Measurements from ENCODE around the gene SYVN1. TPM values are rescaled to one million over a fixed set of nuclear protein-coding genes. Genes with fewer than 3 reads are reported as not detected.
A peak's percentile ranks its signal among the peaks of the same experiment; 100 is the strongest.

The SYVN1 gene
- total and polyA plus RNA-seq, 10 of the 15 experiments (the other 5 are each of a cell fraction or from before 2014, with no cell fraction given) = 0.79 to 63.6 (median 20.1) TPM

DNA sequence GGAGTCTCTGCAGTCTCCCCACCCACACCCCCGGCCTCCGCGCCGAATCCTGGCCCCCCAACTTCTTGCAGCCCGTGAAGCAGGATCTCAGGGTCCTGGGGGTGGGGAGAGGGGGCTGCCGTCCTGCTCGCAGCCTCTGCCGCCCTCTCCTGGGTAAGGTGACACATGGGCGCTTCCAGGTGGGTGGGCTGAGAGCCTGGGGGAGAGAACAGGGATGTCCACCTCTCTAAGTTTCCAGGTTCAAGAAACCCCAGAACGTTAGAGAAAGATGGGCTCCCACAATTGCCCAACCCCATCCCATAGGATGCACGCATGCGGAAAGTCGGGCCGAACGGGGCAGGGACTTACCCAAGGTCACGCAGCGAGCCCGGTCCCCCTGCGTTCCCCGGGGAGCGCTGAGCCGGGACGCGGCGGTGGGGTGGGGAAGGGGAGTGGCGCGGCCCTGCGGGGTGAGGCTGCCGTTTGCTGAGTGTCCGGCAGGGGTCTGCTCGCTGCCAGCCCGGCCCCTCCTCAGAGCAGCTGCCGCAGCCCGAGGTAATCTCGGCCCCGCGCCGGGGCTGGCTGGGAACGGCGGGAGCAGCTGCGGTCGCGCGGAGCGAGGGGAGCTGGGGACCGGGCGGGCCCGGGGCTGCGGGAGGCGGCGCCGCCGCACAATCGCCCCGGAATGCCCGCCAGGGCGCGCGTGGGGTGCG lies 46.7 kb upstream of the SYVN1 start (continued):
- TF ChIP-seq, protein P1, sequence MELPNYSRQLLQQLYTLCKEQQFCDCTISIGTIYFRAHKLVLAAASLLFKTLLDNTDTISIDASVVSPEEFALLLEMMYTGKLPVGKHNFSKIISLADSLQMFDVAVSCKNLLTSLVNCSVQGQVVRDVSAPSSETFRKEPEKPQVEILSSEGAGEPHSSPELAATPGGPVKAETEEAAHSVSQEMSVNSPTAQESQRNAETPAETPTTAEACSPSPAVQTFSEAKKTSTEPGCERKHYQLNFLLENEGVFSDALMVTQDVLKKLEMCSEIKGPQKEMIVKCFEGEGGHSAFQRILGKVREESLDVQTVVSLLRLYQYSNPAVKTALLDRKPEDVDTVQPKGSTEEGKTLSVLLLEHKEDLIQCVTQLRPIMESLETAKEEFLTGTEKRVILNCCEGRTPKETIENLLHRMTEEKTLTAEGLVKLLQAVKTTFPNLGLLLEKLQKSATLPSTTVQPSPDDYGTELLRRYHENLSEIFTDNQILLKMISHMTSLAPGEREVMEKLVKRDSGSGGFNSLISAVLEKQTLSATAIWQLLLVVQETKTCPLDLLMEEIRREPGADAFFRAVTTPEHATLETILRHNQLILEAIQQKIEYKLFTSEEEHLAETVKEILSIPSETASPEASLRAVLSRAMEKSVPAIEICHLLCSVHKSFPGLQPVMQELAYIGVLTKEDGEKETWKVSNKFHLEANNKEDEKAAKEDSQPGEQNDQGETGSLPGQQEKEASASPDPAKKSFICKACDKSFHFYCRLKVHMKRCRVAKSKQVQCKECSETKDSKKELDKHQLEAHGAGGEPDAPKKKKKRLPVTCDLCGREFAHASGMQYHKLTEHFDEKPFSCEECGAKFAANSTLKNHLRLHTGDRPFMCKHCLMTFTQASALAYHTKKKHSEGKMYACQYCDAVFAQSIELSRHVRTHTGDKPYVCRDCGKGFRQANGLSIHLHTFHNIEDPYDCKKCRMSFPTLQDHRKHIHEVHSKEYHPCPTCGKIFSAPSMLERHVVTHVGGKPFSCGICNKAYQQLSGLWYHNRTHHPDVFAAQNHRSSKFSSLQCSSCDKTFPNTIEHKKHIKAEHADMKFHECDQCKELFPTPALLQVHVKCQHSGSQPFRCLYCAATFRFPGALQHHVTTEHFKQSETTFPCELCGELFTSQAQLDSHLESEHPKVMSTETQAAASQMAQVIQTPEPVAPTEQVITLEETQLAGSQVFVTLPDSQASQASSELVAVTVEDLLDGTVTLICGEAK (IDR thresholded peaks at IDR 0.05; ENCODE audit: borderline replicate concordance) = no peak
- TF ChIP-seq IKZF2 (IDR thresholded peaks at IDR 0.05) = peak; percentile 47 to 54; a peak in 2 of 4 replicates
- no peak for TF ChIP-seq SPI1 (IDR thresholded peaks at IDR 0.05; ENCODE audit: borderline replicate concordance, insufficient read depth, low read depth, low read length)
- TF ChIP-seq HDAC2 (IDR thresholded peaks at IDR 0.05) = no peak
- TF ChIP-seq SMARCA5 (IDR thresholded peaks at IDR 0.05) = peak; percentile 81
- TF ChIP-seq CHD1 (IDR thresholded peaks at IDR 0.05; ENCODE audit: low read depth, low read length) = no peak
- peak; percentile 55 for TF ChIP-seq ZNF217 (IDR thresholded peaks at IDR 0.05)
- TF ChIP-seq, protein P2, sequence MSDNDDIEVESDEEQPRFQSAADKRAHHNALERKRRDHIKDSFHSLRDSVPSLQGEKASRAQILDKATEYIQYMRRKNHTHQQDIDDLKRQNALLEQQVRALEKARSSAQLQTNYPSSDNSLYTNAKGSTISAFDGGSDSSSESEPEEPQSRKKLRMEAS (IDR thresholded peaks at IDR 0.05; ENCODE audit: low read depth, low read length) = 0 out of 2 replicates have a peak, but pooled peaks have one; percentile 11
- no peak for TF ChIP-seq POLR2AphosphoS5 (IDR thresholded peaks at IDR 0.05; ENCODE audit: low read length)
- no peak for TF ChIP-seq CREB1 (IDR thresholded peaks at IDR 0.05; ENCODE audit: low read depth)
- no peak for TF ChIP-seq MYB (IDR thresholded peaks at IDR 0.05; ENCODE audit: borderline replicate concordance, low read depth, low read length)
- TF ChIP-seq, protein P3, sequence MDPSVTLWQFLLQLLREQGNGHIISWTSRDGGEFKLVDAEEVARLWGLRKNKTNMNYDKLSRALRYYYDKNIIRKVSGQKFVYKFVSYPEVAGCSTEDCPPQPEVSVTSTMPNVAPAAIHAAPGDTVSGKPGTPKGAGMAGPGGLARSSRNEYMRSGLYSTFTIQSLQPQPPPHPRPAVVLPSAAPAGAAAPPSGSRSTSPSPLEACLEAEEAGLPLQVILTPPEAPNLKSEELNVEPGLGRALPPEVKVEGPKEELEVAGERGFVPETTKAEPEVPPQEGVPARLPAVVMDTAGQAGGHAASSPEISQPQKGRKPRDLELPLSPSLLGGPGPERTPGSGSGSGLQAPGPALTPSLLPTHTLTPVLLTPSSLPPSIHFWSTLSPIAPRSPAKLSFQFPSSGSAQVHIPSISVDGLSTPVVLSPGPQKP (IDR thresholded peaks at IDR 0.05; ENCODE audit: low read depth, low read length) = no peak
- TF ChIP-seq NBN (IDR thresholded peaks at IDR 0.05) = peak; percentile 74
- TF ChIP-seq, protein P4, sequence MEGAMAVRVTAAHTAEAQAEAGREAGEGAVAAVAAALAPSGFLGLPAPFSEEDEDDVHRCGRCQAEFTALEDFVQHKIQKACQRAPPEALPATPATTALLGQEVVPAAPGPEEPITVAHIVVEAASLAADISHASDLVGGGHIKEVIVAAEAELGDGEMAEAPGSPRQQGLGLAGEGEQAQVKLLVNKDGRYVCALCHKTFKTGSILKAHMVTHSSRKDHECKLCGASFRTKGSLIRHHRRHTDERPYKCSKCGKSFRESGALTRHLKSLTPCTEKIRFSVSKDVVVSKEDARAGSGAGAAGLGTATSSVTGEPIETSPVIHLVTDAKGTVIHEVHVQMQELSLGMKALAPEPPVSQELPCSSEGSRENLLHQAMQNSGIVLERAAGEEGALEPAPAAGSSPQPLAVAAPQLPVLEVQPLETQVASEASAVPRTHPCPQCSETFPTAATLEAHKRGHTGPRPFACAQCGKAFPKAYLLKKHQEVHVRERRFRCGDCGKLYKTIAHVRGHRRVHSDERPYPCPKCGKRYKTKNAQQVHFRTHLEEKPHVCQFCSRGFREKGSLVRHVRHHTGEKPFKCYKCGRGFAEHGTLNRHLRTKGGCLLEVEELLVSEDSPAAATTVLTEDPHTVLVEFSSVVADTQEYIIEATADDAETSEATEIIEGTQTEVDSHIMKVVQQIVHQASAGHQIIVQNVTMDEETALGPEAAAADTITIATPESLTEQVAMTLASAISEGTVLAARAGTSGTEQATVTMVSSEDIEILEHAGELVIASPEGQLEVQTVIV (IDR thresholded peaks at IDR 0.05; ENCODE audit: borderline replicate concordance, partially characterized antibody) = no peak
- TF ChIP-seq, protein P5, sequence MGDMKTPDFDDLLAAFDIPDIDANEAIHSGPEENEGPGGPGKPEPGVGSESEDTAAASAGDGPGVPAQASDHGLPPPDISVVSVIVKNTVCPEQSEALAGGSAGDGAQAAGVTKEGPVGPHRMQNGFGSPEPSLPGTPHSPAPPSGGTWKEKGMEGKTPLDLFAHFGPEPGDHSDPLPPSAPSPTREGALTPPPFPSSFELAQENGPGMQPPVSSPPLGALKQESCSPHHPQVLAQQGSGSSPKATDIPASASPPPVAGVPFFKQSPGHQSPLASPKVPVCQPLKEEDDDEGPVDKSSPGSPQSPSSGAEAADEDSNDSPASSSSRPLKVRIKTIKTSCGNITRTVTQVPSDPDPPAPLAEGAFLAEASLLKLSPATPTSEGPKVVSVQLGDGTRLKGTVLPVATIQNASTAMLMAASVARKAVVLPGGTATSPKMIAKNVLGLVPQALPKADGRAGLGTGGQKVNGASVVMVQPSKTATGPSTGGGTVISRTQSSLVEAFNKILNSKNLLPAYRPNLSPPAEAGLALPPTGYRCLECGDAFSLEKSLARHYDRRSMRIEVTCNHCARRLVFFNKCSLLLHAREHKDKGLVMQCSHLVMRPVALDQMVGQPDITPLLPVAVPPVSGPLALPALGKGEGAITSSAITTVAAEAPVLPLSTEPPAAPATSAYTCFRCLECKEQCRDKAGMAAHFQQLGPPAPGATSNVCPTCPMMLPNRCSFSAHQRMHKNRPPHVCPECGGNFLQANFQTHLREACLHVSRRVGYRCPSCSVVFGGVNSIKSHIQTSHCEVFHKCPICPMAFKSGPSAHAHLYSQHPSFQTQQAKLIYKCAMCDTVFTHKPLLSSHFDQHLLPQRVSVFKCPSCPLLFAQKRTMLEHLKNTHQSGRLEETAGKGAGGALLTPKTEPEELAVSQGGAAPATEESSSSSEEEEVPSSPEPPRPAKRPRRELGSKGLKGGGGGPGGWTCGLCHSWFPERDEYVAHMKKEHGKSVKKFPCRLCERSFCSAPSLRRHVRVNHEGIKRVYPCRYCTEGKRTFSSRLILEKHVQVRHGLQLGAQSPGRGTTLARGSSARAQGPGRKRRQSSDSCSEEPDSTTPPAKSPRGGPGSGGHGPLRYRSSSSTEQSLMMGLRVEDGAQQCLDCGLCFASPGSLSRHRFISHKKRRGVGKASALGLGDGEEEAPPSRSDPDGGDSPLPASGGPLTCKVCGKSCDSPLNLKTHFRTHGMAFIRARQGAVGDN (IDR thresholded peaks at IDR 0.05) = 0 out of 2 replicates have a peak, but pooled peaks have one; percentile 51
